HG03064 (cell line): ENCODE results near the gene HCCS.
"Not testable (repeated sequence)": the region's sequence is repeated elsewhere in the genome, so short reads cannot be mapped to it uniquely, and the experiment has no call there.

Experiments
- ATAC-seq: cut with Tn5 transposase; IDR thresholded peaks from one replicate; pipeline ENCODE4 v1.9.1; 2021; ENCODE audit warnings: low read depth; ENCODE audit not compliant: unreplicated experiment

Gene HCCS

DNA sequence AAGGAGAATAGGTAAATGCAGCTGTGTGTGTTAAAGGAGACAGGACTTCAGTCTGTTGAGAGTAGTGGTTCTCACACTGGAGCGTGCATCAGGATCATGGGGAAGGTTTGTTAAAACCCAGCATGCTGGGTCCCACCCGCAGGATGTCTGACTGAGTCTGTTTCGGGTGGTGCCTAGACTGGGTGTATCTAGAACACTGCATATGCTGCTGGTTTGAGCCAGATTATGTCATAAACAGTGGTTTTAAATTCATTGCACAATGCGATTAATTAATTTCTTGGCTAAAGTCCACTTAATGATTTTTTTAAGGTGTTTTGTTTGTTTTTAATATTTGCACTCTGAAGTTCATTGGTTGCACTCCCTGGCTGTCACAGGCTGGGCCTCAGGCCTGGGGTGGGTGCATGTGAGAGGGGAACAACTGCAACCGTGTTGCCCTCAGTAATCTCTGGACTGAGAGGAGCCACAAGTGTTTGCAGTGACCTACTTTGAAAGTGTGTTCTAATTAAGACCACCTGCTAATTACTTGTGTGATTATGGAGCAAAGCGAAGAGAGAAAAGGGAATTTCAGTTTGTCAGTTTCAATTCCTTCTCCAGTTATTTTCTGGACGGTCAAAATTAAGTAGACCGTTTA lies 8.3 kb downstream of the HCCS start:
- ATAC-seq: no peak

DNA sequence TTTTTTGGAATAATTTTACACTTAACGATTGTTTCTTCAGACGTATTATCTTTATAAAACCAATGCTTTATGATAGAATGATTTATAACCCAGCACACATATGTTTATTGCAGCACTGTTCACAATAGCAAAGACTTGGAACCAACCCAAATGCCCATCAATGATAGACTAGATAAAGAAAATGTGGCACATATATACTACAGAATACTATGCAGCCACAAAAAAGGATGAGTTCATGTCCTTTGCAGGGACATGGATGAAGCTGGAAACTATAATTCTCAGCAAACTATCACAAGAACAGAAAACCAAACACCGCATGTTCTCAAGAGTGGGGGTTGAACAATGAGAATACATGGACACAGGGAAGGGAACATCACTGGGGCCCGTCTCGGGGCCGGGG lies 12.0 kb downstream of the HCCS start:
- ATAC-seq: not testable (repeated sequence)

DNA sequence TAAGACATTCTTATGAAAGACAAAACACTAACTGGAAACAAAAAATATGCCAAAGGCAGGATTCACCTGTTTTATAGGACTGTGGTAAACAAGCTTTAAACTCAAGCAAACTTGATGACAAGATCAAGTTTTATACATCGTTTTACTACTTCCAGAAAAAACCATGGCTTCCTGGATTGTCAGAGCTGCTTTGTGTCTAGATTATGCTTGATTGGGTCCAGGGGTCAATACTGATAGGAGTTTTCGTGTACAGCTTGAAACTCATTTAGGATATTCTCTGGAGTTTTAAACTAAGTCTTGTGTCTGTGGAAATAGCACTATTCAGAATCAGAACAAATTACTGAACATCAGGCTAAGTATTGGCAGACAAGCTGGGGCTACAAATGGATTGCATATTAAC lies 13.0 kb downstream of the HCCS start:
- no peak for ATAC-seq

DNA sequence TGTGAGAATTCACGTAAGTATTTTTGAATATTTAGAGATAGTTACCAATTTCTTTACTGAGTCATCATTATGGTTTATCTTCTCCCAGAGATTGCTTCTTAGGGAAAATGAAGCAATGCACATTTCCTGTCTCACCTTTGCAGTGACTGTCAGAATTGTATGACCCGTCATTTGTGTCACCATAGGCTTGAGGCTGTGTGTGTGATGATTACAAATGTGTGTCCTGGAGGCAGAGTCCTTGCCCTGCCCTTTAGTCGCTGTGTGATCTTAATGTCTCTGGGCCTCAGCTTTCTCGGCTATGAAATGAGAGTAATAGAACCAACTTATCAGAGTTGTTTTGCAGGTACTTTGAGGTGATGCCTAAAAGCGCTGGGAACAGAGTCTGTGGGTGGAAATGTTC lies 13.9 kb downstream of the HCCS start:
- ATAC-seq: no peak

DNA sequence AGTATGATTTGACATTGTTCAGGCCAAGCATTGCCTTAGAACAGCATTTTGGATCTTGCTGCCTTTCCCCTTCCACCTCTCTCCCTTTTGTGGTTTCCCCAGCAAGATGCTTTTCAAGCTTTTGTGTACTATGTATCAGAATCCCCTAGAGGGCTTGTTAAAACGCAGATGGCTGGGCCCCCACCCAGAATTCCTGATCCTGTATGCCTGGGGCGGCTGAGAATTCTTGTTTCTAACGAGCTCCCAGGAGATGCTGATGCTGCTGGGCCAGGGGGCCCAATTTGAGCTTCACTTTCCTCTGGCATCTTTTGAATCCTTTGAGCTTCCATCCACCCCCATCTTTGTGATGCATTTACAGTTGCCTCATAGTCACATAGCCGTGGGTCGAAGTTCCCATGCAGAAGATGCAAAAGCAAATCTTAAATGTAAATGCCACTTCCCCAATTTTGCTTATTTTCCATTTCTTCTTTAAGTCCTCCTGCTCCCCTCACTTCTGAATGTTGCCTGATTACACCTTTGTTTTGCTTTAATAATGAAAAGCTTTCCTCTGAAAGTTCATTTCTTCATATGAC lies 18.5 kb downstream of the HCCS start:
- ATAC-seq: no peak

DNA sequence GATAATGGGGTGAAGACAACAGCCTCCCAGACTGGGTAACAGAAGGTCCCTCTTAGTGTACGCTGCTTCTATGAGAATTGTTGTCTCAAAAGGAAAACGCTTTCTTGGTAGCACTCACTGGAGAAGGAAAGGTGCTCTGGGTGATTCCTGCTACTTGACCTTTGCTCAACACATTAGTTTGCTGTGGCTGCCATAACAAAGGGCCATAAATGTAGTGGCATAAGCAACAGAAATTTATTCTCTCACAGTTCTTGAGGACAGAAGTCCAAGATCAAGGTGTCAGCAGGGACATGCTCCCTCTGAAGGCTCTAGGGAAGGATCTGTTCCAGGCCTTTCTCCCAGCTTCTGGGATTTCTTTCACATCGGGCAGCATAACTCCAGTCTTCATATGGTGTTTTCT lies 19.0 kb downstream of the HCCS start:
- ATAC-seq: no peak

DNA sequence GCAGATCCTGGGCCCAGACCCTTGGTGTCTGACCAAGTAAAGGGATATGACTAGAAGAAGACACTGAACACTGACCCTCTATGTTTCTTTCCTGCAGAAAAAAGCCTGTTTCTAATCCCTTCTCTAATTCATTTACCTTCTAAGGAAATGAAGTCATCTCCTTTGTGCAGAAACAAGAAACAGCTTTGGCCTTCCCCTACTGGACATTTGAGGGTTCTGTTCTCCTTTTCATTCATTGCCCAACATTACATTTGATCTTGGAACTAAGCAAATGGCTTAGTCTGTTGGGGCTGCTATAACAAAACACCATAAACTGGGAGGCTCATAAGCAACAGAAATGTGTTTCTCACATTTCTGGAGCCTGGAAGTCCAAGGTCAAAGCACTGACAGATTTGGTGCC lies 20.0 kb downstream of the HCCS start:
- no peak for ATAC-seq

DNA sequence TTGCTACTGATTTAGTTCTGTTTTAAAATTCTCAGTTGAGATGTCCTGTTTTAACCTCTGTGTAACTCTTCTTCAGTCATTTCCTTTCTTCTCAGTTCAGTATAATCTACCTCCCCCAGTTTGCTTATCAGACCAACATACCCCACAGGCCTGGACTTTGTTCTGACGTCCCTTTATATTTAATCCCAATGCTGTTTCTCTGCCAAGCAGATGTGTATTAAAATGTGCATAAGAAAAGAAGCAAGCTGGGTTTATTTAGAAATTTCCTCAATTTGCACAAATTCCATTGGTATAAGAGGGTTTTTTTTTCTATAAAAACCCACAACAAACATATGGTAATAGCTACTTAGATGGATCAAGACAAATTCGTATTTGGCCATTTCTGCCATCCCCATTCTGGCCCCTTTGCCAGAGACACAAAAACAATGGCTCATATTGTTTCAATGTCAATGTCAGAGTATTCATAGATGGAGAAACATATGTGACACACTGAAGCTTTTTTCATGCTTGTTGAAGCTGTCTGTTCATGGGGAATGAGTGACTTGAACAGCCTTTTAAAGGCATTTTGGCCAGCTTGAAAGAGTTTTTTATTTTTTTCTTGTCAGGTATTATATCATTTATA lies 24.5 kb downstream of the HCCS start:
- no peak for ATAC-seq

DNA sequence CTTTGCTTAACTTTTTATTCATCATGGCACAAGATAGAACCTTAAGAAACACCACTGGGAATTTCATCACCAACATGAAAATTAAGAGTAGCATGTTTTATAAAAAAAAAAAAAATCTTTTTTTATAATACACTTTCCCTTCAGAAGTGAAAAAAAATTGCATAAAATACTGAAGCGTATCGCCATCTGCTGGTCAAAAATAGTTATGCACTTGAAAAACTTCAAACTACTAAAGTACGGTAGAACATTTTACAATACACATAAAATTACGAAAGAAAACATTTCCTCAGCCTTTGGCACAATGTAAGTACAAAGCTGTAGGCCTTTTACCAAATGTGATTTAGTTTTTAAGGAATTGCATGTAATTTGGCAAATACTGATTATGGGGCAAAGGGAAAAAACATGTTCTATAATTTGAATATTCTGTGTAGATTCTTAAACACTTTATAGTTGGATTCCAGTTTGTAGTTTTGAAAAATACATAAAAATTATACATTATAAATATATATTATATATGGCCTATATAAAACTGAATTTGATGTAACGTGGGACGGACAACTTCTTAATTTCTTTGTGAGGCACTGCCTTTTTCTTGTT lies 26.5 kb downstream of the HCCS start:
- ATAC-seq: no peak

DNA sequence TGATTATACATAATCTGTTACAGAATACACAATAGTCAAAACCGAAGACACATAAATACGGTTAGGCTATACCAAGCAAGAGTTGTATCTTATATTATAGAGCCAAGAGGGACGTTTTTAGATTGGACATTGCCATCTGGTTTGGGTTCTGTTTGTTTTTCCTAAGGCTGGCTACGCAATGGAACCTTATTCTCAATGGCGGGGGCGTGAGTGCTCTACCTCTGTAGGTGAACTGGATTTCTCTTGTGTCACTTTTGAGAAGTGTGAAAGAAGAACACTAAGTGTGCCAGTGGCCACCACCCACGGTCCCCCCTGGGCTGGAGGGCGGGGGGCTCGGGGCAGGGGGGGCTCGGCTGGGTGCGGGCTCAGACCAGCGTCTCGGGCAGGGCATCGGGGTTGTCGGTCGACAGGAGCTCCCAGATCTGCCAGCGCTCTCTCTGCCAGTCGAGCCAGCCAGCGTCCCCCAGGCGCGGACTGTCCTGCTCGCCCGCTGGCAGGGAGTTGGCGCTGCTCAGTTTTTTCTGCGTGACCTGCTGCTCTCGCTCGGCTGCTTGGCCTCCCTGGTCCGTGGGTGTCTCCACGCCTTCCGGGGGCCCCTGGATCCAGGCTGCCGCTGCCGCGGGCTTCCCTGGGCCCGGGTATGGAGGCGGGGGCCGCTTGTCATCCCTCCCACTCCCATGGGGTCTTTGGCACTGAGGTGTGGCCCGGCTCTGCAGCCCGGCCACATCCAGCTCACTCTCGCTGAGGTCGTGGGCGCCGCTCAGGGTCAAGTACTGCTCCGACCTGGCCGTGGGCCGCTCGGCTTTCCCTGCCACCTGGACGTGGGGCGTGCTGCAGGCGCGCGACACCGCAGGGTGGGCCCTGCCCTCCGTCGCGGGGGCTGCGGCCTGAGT lies 27.6 kb downstream of the HCCS start:
- no peak for ATAC-seq

DNA sequence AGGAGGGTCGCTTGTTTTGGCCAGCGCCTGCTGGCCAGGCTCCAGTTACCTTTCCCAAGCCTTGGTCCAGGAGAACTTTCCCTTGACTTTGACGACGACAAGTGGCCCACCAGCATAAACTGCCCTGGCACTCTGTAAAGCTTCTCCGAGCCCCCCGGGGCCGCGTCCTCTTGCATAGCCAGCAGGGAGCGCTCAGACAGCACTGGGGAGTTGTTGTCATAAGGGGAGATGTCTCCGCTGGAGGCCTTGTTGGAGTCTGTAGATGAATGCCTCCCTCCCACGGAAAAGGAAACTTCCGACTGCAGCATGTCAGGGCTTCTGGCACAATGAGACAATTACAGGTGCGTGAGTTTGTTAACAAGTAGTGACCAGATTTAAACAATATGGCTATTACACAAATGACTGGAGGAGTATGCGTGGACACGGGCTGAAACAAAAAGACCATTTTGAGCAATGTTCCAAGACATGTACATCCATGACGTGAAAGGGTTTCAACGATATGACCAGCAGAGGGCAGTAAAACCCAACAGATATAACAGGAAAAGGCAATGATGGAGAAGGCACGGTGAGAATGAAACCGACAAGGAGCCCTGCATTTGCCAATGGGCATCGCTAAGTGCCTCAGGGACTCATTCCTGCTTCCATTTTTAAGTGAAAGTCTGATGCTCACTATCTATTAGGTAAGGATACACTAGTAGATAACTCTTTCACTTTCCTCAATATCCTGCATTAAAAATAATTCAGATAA lies 33.0 kb downstream of the HCCS start:
- ATAC-seq: peak; percentile 73

DNA sequence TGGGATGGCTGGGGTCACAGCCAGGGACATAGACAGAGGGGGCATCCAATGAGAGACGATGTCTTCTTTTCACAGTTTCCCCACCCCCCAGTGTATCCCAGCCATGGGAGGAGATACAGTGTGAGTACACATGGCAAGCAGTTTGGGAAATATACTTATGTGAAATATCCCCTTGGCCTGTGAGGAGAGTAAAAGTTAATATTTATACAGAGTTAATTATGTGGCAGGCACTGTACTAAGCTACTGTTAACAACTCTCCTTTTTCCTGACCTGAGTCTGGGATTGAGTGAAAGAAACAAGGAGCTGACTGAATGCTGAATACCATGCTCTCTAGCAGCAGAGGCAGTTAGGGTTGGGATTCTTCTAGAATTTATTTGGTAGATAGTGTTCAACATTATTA lies 35.3 kb downstream of the HCCS start:
- no peak for ATAC-seq

DNA sequence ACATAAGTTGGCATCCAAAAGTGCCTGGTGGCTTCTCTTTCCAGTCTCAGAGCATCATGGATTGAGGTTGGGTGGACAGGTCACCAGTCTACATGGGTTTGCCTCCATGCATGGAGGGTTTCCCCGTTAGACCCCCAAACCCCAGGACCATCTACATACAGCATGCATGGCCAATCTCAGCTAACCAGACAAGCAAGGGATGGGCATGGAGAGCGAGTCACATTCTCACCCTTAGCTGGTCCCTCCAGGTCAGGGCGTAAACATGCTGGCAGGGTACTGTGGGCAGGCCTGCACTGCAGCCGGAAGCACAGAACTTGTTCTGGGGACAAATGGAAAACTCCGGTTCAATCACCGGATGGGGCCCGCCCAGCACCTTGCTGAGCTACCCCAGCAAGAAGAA lies 37.3 kb downstream of the HCCS start:
- no peak for ATAC-seq

DNA sequence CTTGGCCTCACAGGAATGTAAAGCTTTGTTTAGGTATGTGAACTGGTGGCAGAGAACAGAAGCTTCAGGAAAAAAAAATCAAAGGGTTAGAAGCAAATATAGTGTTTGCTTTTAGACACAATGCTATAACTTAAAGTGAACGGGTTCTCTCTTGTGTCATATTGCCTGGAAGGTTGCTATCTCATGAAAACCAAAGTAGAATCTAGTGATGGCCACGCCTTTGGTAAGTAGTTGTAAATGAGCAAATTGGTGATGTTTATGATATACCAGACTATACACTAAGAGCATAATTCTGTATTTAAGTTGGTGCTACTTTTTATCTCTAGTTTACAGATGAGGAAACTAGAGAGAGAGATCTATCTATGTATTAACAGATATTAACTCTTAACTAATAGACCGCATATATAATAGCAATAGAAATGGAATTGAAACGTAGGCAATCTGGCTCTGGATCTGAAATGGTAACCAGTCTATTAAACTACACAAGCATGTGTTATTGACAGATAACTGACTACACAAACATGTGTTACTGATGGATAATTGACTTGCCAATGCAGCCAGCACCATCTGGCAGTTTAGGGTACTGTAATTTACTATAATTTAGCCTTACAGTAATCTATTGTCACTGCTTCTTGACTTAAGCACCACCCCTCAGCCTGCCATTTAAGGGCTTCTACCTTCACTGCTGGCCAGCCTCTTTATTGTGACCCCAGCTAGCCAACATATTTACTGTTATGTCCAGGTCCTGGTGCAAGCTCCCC lies 40.8 kb downstream of the HCCS start:
- no peak for ATAC-seq

DNA sequence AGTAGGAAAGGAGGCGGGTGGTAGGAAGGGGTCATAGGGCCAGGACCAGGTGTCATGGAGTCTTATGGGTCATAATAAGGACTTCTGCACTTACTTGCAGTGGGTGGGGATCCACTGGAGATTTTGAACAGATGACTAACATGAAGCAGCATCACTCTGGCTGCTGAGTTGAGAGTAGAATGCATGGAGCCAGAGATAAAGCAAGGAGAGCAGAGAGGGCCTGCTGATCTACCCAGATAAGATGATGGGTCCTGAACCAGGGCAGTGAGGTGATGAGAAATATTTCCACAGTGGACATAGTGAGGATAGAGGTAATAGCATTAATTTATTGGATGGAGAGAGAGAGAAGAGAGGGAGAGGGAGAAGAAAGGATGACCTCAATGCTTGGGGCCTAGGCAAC lies 48.0 kb downstream of the HCCS start:
- no peak for ATAC-seq

DNA sequence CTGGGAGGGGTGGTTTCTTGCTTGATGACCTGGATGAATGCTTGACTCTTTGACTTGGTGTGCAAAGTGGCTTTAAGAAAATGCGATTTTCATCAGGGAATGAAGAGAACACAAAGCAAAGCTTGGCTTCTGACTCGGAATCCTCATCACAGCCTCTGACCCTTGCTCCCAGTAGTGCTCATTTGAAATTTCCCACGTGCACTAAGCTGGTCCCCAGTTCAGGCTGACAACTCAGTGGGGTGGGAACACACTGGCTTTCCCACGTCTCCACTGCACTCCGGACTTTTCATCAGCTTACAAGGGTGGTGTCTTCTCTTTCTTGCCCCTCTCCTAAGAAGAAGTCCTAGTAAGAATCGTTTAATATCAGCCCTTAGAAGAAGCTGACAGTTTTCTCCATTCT lies 53.3 kb downstream of the HCCS start:
- no peak for ATAC-seq

DNA sequence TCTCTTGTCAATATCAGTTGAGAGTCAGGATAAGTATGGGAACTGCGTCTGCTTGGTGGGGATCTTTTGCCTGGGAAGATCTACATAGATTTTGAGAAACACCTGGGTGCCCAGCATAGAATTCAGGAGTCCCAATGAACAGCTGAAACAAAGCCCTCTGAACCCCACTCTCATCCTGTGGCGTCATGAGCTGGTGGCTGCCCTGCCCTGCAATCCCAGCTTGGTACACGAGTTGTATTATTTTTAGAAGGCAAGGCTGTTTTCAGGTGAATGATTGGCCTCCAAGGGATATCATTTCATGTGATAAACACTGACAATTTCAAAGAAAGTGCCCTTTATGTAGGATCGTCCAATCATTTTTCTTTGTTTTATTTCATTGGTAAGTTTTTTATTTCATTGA lies 60.8 kb downstream of the HCCS start:
- no peak for ATAC-seq

DNA sequence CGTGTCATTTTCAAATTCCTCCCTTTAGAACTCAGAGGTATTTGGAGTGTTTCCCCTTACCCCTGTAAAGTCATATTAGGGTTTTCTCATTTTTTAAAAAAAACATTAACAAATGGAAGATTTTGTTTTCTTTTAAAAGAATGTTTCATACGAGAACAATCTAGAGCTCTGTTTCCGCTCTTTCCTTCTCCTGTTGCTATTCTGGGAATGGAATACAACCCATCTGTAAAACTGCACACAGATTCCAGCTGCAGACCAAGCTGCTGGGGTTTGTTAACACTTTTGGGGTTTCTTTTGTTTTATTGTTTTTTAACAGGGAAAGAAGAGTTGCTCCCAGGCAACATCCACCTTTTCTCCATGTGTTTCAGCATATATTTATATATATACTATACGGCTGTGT lies 61.3 kb downstream of the HCCS start:
- ATAC-seq: no peak
